Measurements from ENCODE around the gene CMC2.

Gene CMC2

DNA sequence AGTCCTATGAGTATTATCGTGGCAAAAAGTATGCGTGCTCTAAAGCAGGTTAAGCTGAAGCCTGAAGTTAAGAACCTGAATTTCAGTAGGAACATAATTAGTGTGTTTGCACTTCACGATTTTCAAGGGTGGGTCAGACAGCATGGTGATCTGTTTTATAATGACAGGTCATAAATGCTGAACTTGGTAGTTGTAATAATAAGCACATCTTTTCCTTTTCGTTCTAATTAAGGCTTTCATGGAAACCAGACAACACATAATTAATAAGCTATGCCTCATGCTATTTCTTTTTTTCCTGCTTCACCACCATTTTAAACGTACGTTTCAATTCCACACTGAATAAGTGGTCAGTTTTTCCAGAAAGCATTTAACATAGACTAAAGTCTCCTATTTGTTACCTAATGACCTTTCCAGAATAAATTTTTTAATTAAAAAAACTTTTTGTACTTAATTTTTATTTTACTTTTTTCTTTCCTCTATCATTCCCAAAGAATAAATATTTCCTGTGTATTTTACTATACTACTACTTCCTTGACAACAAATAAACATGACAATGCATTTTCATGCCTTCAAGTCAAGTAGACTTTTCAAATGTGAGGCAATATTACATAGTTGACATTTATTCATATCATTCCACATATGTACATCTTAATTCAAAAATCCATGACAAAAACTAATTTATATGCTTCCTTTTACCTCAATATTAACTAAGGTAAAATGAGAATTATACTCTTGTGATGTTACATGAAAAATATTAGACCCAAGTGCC, 22.4 kb downstream of the CMC2 start:
- in situ Hi-C loops (cut with HindIII; ENCODE audit: low sequenced_read_pairs), result no loop called here
- TF ChIP-seq, protein P1, sequence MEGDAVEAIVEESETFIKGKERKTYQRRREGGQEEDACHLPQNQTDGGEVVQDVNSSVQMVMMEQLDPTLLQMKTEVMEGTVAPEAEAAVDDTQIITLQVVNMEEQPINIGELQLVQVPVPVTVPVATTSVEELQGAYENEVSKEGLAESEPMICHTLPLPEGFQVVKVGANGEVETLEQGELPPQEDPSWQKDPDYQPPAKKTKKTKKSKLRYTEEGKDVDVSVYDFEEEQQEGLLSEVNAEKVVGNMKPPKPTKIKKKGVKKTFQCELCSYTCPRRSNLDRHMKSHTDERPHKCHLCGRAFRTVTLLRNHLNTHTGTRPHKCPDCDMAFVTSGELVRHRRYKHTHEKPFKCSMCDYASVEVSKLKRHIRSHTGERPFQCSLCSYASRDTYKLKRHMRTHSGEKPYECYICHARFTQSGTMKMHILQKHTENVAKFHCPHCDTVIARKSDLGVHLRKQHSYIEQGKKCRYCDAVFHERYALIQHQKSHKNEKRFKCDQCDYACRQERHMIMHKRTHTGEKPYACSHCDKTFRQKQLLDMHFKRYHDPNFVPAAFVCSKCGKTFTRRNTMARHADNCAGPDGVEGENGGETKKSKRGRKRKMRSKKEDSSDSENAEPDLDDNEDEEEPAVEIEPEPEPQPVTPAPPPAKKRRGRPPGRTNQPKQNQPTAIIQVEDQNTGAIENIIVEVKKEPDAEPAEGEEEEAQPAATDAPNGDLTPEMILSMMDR (IDR thresholded peaks at IDR 0.05; ENCODE audit: low read depth, low read length, missing control alignments), result no peak
- DNase-seq (ENCODE audit: low read depth), result no peak

DNA sequence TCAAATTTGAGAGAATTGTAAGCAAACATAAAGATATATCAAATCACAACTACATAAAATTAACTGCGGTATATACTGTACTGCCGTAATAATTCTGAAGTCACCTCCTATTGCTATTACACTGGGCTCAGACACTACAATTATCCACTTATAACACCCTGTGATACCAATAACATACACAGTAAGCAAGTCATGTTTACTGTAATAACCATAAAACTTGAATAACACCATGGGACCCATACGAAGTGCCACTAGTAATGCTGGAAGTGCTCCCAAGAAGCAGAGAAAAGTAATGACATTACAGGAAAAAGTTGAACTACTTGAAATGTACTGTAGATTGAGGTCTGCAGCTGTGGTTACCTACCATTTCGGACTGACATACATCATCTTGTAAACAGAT, 24.0 kb downstream of the CMC2 start:
- DNase-seq (ENCODE audit: low read depth), result no peak
- TF ChIP-seq, protein P1 (IDR thresholded peaks at IDR 0.05; ENCODE audit: low read depth, low read length, missing control alignments), result no peak
- no peak overlapping the region for H3K4me3 ChIP-seq (ENCODE audit: low read depth, low read length)
- in situ Hi-C loops (cut with HindIII; ENCODE audit: low sequenced_read_pairs), result no loop called here

More for the DNA sequence above, 22.4 kb downstream of the CMC2 start:
- H3K4me3 ChIP-seq (ENCODE audit: low read depth, low read length), result no peak overlapping the region

DNA sequence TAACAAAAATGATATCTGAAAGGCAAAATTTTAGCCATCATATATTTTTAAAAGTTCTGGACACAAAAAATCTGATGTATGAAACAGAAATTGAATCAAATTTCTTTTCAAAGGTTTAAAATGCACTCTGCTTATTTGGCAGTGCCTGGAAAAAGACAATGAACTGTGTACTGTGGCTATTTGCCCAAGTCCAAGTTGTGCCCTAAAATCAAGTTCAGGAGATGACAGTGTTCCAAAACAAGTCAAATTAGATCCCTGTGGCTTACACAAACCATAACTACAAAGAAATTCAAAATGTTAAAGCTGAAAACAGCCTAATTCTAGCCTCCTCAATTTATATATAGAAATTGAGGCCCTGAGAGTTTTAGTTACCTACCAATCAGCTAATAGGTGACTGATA, 25.6 kb downstream of the CMC2 start:
- no peak for DNase-seq (ENCODE audit: low read depth)
- H3K4me3 ChIP-seq (ENCODE audit: low read depth, low read length), result no peak overlapping the region
- TF ChIP-seq, protein P1 (IDR thresholded peaks at IDR 0.05; ENCODE audit: low read depth, low read length, missing control alignments), result no peak
- in situ Hi-C loops (cut with HindIII; ENCODE audit: low sequenced_read_pairs), result no loop called here

DNA sequence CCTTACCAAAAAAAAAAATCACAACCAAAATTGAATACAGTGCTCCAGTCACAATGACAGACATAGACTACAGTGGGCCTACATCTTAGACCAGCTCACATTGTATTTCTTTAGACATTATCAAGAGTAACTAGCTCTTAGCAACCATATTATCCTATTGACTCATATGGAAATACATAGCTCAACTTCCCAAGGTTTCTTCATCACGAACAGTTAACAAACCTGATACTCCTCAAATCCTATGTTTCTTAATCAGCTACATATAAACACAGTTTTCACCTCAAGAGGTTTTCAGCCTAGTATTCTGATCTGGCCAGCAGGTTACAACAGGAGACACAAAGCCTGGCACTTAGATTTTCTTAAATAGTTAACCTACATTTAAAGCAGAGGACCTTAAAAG, 29.7 kb downstream of the CMC2 start:
- TF ChIP-seq, protein P1 (IDR thresholded peaks at IDR 0.05; ENCODE audit: low read depth, low read length, missing control alignments), result no peak
- in situ Hi-C loops (cut with HindIII; ENCODE audit: low sequenced_read_pairs), result no loop called here
- H3K4me3 ChIP-seq (ENCODE audit: low read depth, low read length), result no peak overlapping the region
- DNase-seq (ENCODE audit: low read depth), result no peak

DNA sequence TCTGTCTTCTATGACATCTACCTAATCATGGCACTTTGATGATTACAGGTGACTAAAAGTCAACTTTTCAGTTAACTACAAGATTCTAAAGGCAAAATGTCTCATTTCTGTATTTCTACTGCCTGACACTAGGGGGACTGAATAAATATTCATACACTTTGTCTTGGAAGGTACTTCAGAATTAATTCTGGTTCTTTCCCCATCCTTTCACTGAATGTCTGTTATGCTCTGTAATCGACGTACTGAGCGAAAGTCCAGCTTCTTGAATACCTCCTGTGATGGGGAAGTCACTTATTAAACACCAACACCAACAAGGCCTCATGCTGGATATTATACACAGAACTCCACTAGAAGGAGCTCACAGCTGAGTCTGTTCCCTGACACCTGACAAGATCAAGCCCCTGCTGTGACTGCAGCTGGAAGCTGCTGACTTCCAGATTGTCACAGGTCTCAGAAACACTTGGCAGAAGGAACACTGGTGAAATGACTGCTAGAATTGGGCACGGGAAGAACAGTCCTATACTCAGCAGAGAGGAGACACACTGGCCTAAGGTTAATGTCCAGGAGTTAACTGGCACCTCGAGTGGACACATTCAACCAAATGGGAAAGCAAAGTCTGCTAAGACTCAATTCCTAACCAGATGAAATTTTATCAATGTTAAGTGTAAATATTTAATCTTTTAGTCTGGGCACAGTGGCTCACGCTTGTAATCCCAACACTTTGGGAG, 31.9 kb downstream of the CMC2 start:
- no peak overlapping the region for H3K4me3 ChIP-seq (ENCODE audit: low read depth, low read length)
- in situ Hi-C loops (cut with HindIII; ENCODE audit: low sequenced_read_pairs), result no loop called here
- TF ChIP-seq, protein P1 (IDR thresholded peaks at IDR 0.05; ENCODE audit: low read depth, low read length, missing control alignments), result peak; percentile 23
- no peak for DNase-seq (ENCODE audit: low read depth)

DNA sequence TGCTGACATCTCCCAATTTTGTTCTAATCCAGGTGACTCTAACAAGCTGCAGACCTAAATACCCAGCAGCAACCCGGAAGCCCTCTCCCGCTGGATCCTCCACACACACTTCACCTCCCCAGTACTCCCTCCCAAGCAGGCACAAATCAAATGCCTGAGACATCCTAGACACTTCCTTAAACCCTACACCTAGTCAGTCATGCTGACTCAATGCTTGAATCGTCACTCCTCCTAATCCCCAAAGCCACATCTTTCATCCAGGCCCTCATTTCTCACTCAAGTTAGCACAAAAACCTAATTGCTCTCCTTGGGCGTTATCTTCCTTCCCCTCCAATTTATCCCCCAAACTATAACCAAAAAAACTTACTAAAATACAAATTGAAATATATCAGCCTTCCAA, 32.7 kb downstream of the CMC2 start:
- no peak overlapping the region for H3K4me3 ChIP-seq (ENCODE audit: low read depth, low read length)
- TF ChIP-seq, protein P1 (IDR thresholded peaks at IDR 0.05; ENCODE audit: low read depth, low read length, missing control alignments), result no peak
- in situ Hi-C loops (cut with HindIII; ENCODE audit: low sequenced_read_pairs), result no loop called here
- DNase-seq (ENCODE audit: low read depth), result no peak
